ENCODE data around the gene TAF11L4.
A peak's percentile ranks its signal among the peaks of the same experiment; 100 is the strongest.
"Not testable (repeated sequence)": the region's sequence is repeated elsewhere in the genome, so short reads cannot be mapped to it uniquely, and the experiment has no call there.

Gene TAF11L4

DNA sequence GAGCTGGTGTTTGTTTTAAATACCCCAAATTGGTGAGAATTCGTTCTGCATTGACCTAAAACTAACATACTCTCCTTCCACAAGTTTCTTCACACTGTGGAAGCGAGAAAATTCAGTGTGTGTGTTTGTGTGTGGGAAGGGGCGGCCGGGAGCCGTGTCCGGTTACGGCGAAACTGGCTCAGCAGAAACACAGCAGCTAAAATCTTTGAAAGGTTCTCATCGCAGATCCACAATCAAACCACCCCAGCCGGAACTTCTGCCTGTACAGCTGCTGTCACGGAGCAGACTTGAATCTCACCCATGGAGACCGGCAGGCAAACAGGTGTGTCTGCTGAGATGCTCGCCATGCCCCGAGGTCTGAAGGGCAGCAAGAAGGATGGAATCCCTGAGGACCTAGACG, at the start of gene TAF11L4:
TAF11L4 (plus strand) TSS at position 301 of the 400 bp plus-strand sequence.
- ATAC-seq (replicated peaks); H3K27me3 Mint-ChIP-seq; H3K4me1 Mint-ChIP-seq; DNase-seq; H3K27ac Mint-ChIP-seq; H3K9me3 Mint-ChIP-seq; H3K36me3 Mint-ChIP-seq; H3K4me3 Mint-ChIP-seq: not testable (repeated sequence)

DNA sequence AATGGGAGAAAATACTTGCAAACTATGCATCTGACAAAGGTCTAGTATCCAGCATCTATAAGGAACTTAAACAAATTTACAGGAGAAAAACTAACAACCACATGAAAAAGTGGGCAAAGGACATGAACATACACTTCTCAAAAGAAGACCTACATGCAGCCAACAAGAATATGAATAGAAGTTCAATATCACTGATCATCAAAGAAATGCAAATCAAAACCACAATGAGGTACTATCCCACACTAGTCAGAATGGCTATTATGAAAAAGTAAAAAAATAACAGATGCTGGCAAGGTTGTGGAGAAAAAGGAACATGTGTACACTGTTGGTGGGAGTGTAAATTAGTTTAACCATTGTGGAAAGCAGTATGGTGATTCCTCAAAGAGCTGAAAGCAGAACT, 46.5 kb upstream of the TAF11L4 start:
- H3K27me3 Mint-ChIP-seq, H3K27ac Mint-ChIP-seq, DNase-seq, H3K9me3 Mint-ChIP-seq, H3K4me3 Mint-ChIP-seq, H3K36me3 Mint-ChIP-seq: not testable (repeated sequence)
- H3K4me1 Mint-ChIP-seq, result peaks cover 22 to 41% of the 10 kb centered on the region in 2 donors
- peak; percentile 74 to 78 for ATAC-seq (replicated peaks)

DNA sequence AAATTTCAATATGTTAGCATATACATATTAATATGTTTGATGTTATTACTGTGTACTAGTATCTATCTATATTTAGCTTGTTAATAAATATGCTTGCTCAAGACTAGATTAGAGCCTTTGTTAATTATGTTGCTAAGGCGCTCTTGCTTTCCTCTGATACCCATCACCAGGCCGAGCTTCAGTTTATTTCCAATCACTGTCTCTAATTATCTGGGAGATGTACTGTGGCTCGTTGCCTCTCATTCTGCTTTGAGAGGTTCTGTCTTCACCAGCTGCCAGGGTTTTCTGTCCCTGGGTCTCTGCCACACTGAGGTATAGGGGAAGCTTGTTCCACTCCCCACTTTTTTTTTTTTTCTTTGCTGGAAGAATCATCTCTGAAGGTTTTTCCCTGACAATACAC, 44.6 kb upstream of the TAF11L4 start:
- no peak overlapping the region for H3K4me3 Mint-ChIP-seq
- H3K27me3 Mint-ChIP-seq, result no peaks in the 10 kb centered on the region
- H3K4me1 Mint-ChIP-seq, result peaks cover 22 to 46% of the 10 kb centered on the region in 2 donors
- H3K9me3 Mint-ChIP-seq, result no peaks in the 10 kb centered on the region
- H3K36me3 Mint-ChIP-seq, result no peaks in the 10 kb centered on the region
- ATAC-seq (replicated peaks), result no peak
- no peak overlapping the region for H3K27ac Mint-ChIP-seq
- no peak for DNase-seq

DNA sequence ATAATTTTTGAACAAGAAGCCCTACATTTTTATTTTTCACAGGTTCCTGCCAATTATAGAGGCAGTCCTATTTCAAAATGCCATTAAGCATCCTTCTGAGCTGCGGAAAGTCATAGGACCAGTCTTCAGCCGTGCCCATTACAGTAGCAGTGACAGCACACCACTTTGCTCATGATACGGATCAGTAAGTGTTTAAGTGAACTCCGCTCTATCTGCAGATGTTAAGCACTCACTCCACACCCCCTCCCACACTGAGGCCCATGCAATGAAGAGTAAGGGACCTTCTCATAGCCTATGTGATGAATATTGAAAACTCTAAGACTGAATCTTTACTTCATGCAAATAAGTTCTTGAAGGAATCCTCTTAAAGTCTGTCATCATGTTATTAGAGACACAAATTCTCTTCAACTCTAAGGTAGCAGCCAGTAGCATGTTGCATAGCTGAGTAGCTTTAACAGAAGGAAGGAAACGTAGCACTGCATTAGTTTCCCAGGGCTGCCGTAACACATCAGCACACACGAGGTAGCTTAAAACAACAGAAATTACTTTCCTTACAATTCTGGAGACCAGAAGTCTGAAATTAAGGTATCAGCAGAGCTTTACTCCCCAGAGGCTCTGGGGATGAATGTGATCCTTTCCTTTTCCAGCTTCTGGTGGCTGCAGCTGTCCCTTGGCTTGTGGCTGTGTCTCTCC, 43.9 kb upstream of the TAF11L4 start:
- no peaks in the 10 kb centered on the region for H3K9me3 Mint-ChIP-seq
- peak; percentile 8 to 27 for ATAC-seq (replicated peaks)

DNA sequence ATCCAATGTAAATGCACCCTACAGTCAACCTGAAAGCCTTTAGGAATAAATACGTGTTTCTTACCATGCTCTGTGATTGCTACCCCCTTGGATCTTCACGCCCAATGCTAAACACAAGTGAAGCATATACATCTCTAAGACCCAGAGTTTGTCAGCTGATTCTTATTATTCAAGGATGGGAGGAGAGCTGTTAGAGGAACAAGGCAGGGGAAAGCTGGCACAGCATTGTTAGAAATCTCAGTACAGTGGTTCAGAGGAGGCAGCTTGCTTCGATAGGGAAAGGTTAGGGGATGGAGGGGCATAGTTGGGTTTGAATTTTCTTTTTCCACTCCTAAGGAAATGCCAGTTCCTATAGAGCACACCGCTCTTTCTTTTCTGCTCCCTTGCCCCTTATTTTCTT, 40.2 kb upstream of the TAF11L4 start:
- DNase-seq (no peak), ATAC-seq (replicated peaks) (no peak)
- Mint-ChIP-seq H3K36me3 (no peaks in the 10 kb centered on the region), H3K9me3 (no peaks in the 10 kb centered on the region), H3K4me1 (peaks cover 8 to 18% of the 10 kb centered on the region in 2 donors), H3K27ac (no peak overlapping the region), H3K27me3 (peaks cover 0 to 4% of the 10 kb centered on the region in 2 donors), H3K4me3 (no peak overlapping the region)

More for the DNA sequence above, 43.9 kb upstream of the TAF11L4 start:
- Mint-ChIP-seq H3K27ac (no peak overlapping the region), H3K36me3 (no peaks in the 10 kb centered on the region), H3K27me3 (no peaks in the 10 kb centered on the region), H3K4me1 (peaks cover 22 to 46% of the 10 kb centered on the region in 2 donors), H3K4me3 (no peak overlapping the region)
- DNase-seq, result no peak

DNA sequence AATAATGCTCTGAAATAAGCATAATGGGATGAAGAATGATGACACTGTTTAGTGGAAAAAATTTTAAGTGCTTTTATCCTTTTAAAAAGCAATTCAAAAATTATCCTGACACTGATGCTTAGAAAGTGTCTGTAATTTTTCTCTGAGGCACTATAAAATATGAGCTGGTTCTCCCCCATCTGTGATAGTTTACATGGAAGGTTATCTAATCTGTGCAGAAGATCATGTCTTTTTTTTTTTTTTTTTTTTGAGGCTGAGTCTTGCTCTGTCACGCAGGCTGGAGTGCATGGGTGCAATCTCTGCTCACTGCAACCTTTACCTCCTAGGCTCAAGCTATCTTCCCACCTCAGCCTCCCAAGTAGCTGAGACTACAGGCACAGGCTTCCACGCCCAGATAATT, 38.8 kb upstream of the TAF11L4 start:
- H3K4me3 Mint-ChIP-seq, result no peak overlapping the region
- peaks cover 0 to 5% of the 10 kb centered on the region in 2 donors for H3K27me3 Mint-ChIP-seq

DNA sequence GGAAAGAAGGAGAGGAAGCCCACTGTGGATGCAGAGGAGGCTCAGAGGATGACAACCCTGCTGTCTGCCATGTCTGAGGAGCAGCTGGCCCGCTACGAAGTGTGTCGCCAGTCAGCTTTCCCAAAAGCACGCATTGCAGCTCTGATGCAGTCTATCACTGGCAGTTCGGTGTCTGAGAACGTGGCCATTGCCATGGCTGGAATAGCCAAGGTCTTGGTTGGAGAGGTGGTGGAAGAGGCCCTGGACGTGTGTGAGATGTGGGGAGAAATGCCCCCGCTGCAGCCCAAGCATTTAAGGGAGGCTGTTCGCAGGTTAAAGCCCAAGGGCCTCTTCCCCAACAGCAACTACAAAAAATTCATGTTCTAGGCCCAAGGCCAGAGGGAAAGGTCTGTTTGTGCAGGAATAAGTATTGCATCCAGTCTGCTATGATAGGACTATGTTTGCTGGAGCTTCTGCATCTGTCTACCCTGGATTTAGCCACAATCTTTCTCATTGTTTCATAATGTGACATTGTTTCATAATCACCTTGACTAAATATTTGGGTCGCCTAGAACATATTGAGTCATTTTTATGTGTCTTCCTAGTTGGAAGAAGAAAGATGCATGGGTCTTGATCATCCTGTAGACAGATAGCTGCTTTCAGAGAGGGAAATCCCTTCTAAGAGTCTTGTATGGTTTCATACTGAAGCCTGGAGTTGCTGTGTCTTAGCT, 35.0 kb upstream of the TAF11L4 start:
- not testable (repeated sequence) for H3K36me3 Mint-ChIP-seq; H3K27ac Mint-ChIP-seq; H3K27me3 Mint-ChIP-seq; DNase-seq; H3K4me3 Mint-ChIP-seq; ATAC-seq (replicated peaks); H3K9me3 Mint-ChIP-seq
- H3K4me1 Mint-ChIP-seq, result peaks cover 4 to 10% of the 10 kb centered on the region in 2 donors

More for the DNA sequence above, 38.8 kb upstream of the TAF11L4 start:
- Mint-ChIP-seq H3K27ac (no peak overlapping the region), H3K9me3 (no peaks in the 10 kb centered on the region), H3K4me1 (peaks cover 7 to 11% of the 10 kb centered on the region in 2 donors), H3K36me3 (no peaks in the 10 kb centered on the region)
- DNase-seq (no peak), ATAC-seq (replicated peaks) (no peak)

DNA sequence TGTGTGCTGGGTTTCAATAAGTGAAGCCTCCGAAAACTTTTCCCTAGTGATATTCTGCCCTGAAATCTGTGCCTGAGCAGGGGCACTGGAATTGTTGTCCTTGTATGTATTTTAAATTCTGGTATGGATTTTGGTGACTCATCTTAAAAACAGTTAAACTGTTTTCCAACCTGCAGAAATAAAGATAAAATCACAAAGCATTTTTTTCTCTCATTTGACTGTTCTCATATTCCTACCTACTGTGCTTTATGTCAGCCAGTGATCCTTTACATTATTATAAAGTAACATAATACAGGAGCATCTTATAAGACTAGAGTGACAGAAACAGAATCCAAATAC, 34.5 kb upstream of the TAF11L4 start:
- Mint-ChIP-seq H3K4me3 (no peak overlapping the region), H3K9me3 (no peaks in the 10 kb centered on the region), H3K27ac (no peak overlapping the region), H3K27me3 (peaks cover 0 to 9% of the 10 kb centered on the region in 2 donors), H3K36me3 (peaks cover 0 to 2% of the 10 kb centered on the region in 2 donors), H3K4me1 (peaks cover 4 to 7% of the 10 kb centered on the region in 2 donors)
- ATAC-seq (replicated peaks), result no peak
- DNase-seq, result no peak

DNA sequence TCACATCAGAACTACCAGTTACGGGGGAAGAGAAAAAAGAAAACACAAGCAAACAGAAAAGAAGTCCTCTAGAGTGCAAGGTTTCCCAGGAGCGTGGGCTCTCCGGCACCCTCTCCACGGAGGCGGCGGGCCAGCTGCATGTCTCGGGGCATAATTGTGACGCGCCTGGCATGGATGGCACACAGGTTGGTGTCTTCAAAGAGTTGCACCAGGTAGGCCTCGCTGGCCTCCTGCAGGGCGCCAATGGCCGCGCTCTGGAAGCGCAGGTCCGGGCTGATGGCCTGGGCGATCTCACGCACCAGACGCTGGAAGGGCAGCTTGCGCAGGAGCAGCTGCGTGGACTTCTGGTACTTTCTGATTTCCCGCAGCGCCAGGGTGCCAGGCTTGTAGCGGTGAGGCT, 30.3 kb upstream of the TAF11L4 start:
- H3K36me3 Mint-ChIP-seq; H3K27me3 Mint-ChIP-seq; H3K27ac Mint-ChIP-seq; H3K9me3 Mint-ChIP-seq; DNase-seq; H3K4me3 Mint-ChIP-seq; ATAC-seq (replicated peaks); H3K4me1 Mint-ChIP-seq: not testable (repeated sequence)

DNA sequence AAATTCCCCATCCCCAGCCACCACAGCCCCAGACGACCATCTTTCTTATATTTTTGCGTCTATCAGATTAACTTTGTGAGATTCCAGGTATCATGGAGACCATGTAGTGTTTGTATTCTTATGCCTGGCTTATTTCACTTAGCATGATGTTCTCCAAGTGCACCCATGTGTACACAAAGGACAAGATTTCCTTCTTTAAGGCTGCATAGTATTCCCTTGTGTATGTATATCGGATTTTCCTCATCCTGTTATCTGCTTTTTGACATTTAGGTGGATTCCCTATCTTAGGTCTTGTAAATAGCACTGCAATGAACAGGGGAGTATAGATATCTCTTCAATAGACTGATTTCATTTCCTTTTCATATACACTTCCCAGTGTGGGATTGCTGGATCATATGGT, 28.8 kb upstream of the TAF11L4 start:
- peaks cover 1 to 7% of the 10 kb centered on the region in 2 donors for H3K4me1 Mint-ChIP-seq
- no peak overlapping the region for H3K4me3 Mint-ChIP-seq
- H3K27me3 Mint-ChIP-seq, result peaks cover 0 to 4% of the 10 kb centered on the region in 2 donors
- no peak for DNase-seq
- peaks cover 0 to 5% of the 10 kb centered on the region in 2 donors for H3K9me3 Mint-ChIP-seq
- no peak for ATAC-seq (replicated peaks)
- H3K36me3 Mint-ChIP-seq, result peaks cover 0 to 3% of the 10 kb centered on the region in 2 donors
- no peak overlapping the region for H3K27ac Mint-ChIP-seq

DNA sequence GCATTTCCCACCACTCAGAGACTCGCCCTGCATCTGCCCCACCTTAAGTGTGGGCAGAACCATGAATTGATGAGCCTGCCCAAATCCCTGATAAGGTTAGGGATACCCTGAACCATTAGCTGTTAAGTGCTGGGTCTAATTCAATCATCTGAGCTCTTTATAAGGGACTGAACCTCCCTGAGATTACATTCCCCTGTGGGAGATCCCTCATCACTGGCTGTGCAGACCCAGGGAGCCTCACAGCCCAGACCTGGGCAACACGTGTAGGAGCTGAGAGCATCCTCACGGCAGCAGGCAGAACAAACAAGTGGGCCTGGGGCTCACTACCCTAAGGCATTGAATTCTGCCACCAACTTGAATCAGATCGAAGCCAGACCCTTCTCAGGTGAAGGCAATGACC, 24.2 kb upstream of the TAF11L4 start:
- H3K4me1 Mint-ChIP-seq, result peaks cover 0 to 3% of the 10 kb centered on the region in 2 donors
- H3K27ac Mint-ChIP-seq, result no peak overlapping the region
- peaks cover 0 to 7% of the 10 kb centered on the region in 2 donors for H3K9me3 Mint-ChIP-seq
- no peak for ATAC-seq (replicated peaks)
- no peaks in the 10 kb centered on the region for H3K27me3 Mint-ChIP-seq
- no peak overlapping the region for H3K4me3 Mint-ChIP-seq
- H3K36me3 Mint-ChIP-seq, result peaks cover 0 to 2% of the 10 kb centered on the region in 2 donors
- DNase-seq, result no peak

DNA sequence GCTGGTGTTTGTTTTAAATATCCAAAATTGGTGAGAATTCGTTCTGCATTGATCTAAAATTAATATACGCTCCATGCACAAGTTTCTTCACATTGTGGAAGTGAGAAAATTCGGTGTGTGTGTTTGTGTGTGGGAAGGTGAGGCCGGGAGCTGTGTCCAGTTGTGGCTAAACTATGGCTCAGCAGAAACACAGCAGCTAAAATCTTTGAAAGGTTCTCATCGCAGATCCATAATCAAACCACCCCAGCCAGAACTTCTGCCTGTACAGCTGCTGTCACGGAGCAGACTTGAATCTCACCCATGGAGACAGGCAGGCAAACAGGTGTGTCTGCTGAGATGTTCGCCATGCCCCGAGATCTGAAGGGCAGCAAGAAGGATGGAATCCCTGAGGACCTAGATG, 23.7 kb upstream of the TAF11L4 start, which contains the start of gene TAF11L2:
TAF11L2 (plus strand) TSS at position 301 of the 400 bp plus-strand sequence.
- H3K27me3 Mint-ChIP-seq; H3K9me3 Mint-ChIP-seq; H3K4me1 Mint-ChIP-seq; ATAC-seq (replicated peaks); H3K27ac Mint-ChIP-seq; DNase-seq; H3K36me3 Mint-ChIP-seq; H3K4me3 Mint-ChIP-seq: not testable (repeated sequence)

DNA sequence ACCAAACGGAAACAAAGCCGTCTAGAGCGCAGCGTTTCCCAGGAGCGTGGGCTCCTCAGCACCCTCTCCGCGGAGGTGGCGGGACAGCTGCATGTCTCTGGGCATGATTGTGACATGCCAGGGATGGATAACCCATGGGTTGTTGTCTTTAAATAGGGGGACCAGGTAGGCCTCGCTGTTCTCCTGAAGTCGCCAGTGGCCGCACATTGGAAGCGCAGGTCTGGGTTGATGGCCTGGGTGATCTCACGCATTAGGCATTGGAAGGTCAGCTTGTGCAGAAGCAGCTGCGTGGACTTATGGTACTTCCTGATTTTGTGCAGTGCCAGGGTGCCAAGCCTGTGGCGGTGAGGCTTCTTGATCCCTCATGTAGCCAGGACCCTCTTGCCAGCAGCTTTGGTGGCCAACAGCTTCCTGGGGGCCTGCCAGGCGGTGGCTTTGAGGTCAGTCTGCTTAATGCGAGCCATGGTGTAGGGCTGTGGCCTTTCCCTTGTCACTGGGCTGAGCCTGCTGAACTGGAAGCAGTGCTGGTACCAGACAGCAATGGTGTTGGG, 9.8 kb upstream of the TAF11L4 start:
- Mint-ChIP-seq H3K36me3 (no peaks in the 10 kb centered on the region), H3K27ac (no peak overlapping the region), H3K4me3 (no peak overlapping the region), H3K27me3 (peaks cover 3 to 5% of the 10 kb centered on the region in 2 donors), H3K4me1 (peaks cover 0 to 2% of the 10 kb centered on the region in 2 donors), H3K9me3 (peaks cover 0 to 2% of the 10 kb centered on the region in 2 donors)
- ATAC-seq (replicated peaks) (no peak), DNase-seq (no peak)

DNA sequence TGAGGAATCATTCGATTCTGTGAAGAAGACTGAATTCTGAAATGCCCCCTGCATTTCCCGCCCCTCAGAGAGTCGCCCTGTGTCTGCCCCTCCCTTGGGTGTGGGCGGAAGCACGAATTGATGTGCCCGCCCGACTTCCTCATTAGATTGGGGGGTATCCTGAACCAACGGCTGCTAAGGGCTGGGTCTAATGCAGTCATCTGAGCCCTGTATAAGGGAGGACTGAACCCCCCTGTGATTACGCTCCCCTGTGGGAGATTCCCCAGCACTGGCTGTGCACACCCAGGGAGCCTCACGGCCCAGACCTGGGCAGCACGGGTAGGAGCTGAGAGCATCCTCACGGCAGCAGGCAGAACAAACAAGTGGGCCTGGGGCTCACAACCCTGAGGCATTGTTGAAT, 4.1 kb upstream of the TAF11L4 start:
- not testable (repeated sequence) for ATAC-seq (replicated peaks); H3K4me3 Mint-ChIP-seq; H3K9me3 Mint-ChIP-seq; H3K4me1 Mint-ChIP-seq; H3K27me3 Mint-ChIP-seq; H3K36me3 Mint-ChIP-seq; H3K27ac Mint-ChIP-seq
- peak; percentile 14 for DNase-seq

DNA sequence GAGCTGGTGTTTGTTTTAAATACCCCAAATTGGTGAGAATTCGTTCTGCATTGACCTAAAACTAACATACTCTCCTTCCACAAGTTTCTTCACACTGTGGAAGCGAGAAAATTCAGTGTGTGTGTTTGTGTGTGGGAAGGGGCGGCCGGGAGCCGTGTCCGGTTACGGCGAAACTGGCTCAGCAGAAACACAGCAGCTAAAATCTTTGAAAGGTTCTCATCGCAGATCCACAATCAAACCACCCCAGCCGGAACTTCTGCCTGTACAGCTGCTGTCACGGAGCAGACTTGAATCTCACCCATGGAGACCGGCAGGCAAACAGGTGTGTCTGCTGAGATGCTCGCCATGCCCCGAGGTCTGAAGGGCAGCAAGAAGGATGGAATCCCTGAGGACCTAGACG, 3.5 kb upstream of the TAF11L4 start, which contains the start of gene TAF11L3:
TAF11L3 (plus strand) TSS at position 301 of the 400 bp plus-strand sequence.
- H3K4me1 Mint-ChIP-seq; DNase-seq; H3K9me3 Mint-ChIP-seq; H3K4me3 Mint-ChIP-seq; H3K27me3 Mint-ChIP-seq; H3K27ac Mint-ChIP-seq; H3K36me3 Mint-ChIP-seq; ATAC-seq (replicated peaks): not testable (repeated sequence)

All from stimulated activated naive B cell treated with anti-CD40 and anti-IgM and Interleukin-4, amounts not matched to agents 10 μg/mL and 1 μg/mL and 100 μg/mL, for 72 hours (primary cell).